Measurements from ENCODE around the gene NABP1. TPM values are rescaled to one million over a fixed set of nuclear protein-coding genes. Genes with fewer than 3 reads are reported as not detected.

The NABP1 gene
- total RNA-seq, 4 donors from 2014 or later, result 81.9 to 237 (median 85.9) TPM

DNA sequence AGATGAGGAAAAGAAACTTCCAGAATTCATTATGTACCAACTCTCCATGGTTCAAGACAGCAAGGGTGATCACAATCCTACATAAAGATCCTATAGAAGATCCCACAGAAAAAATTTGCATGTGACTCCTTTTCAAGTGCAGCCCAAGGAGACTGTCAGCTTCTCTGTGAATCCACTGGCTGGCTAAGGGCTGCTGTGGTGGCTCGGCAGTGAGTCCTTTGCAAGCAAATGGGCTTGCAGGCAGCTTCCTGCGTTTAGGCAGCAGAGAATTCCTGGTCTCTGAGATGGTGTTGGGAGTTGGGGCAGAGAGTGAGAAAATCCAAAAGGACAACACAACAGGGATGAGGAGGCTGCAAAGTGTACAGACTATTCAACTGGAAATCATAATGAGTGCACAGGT, 43.4 kb downstream of the NABP1 start:
- TF ChIP-seq, protein P1, sequence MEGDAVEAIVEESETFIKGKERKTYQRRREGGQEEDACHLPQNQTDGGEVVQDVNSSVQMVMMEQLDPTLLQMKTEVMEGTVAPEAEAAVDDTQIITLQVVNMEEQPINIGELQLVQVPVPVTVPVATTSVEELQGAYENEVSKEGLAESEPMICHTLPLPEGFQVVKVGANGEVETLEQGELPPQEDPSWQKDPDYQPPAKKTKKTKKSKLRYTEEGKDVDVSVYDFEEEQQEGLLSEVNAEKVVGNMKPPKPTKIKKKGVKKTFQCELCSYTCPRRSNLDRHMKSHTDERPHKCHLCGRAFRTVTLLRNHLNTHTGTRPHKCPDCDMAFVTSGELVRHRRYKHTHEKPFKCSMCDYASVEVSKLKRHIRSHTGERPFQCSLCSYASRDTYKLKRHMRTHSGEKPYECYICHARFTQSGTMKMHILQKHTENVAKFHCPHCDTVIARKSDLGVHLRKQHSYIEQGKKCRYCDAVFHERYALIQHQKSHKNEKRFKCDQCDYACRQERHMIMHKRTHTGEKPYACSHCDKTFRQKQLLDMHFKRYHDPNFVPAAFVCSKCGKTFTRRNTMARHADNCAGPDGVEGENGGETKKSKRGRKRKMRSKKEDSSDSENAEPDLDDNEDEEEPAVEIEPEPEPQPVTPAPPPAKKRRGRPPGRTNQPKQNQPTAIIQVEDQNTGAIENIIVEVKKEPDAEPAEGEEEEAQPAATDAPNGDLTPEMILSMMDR (IDR thresholded peaks at IDR 0.05; ENCODE audit: low read depth), result no peak

DNA sequence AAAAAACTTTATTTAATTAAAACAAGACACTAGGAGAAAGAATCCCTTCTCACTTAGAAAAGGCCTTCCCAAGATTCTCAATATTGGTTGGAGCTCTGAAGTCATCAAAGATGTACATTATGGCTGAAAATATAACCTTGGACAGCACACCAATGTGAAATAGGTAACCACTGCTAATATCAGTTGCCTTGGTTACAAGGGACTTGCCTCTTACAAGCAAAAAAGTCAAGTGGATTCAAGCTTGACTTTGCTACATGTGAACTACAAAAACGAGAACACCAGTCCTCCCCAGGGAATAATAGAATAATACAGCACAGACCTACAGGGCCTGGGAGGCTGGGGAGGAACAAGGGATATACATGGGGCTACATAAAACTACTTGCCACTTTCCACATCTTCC, 46.1 kb downstream of the NABP1 start:
- TF ChIP-seq, protein P1 (IDR thresholded peaks at IDR 0.05; ENCODE audit: low read depth), result no peak

DNA sequence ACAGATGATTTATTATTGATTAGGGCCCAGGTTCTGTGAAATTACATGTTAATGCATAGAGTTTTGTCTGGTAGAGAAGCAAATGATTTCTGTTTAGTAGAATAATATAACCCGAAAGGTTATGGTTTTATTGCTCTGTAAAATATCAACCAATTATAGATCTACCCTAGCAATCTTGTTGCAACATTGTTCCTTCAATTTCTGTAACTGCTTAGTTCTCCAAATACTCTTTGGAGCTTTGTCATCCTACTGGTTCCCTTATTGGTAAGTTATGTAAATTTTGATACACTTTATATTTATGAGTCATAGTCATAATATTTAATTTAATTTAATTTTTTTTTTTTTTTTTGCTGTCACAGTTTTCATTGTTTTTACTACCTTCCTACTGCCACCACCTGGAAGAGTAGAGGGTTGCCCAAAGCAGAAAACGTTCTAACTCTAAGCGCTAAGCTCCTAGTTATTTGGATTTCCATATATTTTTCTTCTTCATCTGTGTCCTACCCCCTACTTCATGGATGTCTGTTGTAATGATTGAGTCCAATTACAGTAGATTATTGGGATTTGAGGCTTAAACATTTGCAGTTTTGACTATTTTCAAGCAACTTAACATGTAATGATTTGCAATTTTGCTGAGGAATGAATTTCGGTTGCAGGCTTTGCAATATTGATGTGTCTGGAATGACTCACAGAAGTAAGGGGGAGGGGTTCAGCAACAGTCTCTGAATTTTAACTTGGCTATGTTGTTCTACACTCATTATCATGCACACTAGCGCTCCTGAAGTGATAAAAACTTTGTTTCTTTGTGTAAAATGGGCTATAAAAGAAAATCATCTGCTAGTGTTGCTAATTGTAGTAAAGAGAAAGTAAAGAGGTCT, 51.1 kb downstream of the NABP1 start:
- TF ChIP-seq, protein P1 (IDR thresholded peaks at IDR 0.05; ENCODE audit: low read depth), result no peak

DNA sequence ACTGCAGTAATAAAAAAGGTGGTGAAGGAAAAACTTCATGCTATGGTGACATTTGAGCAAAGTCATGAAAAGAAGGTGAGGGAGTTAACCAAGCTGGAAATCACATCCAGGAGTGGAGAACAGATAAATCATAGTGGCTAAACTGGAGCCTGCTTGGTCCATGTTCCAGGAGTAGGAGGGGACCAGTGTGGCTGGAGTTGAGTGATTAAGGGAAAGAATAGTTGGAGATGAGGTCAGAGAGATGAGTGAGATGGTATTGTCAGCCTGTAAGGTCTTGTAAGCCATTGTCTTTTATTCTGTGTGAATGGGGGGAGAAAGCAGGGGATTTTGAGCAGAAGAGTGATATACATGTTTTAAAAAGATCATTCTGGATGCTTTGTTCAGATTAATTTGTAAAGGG, 52.3 kb downstream of the NABP1 start:
- TF ChIP-seq, protein P1 (IDR thresholded peaks at IDR 0.05; ENCODE audit: low read depth), result no peak

Small RNA genes lying within 50 kb of the gene (small RNA-seq; reads per million reads assigned to genes)
- gene RF02271, result not detected

Other genes starting within 250 kb of the NABP1 start
- gene CAVIN2, start 169.0 kb downstream of the NABP1 start, total RNA-seq, result 100 to 1,000 TPM in 1 of 4 donors, 10 to 100 TPM in 3; 21.9 to 120 (median 62.2) TPM